GM12865 (cell line): ENCODE data around the gene MARS1.

Experiments used
- DNase-seq: peaks from one replicate; pipeline ENCODE4 v3.0.0; 2010; ENCODE audit warnings: low read depth
- H3K4me3 ChIP-seq: 2 replicates; pipeline ENCODE4 v1.5.1; 2011; ENCODE audit warnings: mild to moderate bottlenecking, low read depth, low read length, control low read depth
- CTCF ChIP-seq: IDR thresholded peaks from 2 replicates; pipeline ENCODE4 v1.5.1; 2011; ENCODE audit warnings: low read length, control low read depth, low read depth, inconsistent platforms; ENCODE audit not compliant: insufficient read depth; ENCODE audit errors: missing control alignments

The MARS1 gene

GRCh38 chr12:57467915-57468314, 20.0 kb upstream of the MARS1 start:
- no peak for DNase-seq
- TF ChIP-seq CTCF: no peak
- H3K4me3 ChIP-seq: no peak overlapping the region

DNA sequence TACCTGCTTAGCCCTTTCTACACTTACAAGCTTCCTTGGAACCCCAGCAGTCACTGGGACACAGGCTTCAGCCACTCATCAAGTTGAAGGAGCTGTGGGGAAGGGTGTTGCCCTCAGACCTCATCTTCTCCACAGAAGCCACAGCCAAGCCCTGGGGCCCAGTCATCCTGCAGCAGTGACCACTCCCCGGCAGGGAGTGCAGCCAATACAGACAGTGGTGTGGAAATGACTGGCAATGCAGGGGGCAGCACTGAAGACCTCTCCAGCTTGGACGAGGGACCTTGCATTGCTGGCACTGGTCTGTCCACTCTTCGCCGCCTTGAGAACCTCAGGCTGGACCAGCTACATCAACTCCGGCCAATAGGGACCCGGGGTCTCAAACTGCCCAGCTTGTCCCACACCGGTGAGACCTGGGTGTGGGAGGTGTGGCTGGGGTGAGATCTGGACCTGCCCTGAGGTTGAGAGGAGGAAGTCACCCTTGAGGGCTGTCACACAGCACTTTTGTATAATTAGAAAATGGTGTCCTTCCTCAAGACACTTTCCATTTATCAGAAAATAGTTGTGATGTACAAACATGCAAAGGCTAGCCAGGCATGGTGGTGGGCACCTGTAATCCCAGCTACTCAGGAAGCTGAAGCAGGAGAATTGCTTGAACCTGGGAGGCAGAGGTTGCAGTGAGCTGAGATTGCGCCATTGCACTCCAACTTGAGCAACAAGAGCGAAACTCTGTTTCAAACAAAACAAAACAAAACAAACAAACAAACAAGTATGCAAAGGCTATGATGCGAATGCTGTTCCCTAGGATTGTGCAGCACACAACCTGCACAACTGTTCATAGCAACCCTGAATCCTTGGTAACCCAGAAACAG, 18.3 kb upstream of the MARS1 start:
- DNase-seq: no peak
- no peak overlapping the region for H3K4me3 ChIP-seq
- no peak for TF ChIP-seq CTCF

DNA sequence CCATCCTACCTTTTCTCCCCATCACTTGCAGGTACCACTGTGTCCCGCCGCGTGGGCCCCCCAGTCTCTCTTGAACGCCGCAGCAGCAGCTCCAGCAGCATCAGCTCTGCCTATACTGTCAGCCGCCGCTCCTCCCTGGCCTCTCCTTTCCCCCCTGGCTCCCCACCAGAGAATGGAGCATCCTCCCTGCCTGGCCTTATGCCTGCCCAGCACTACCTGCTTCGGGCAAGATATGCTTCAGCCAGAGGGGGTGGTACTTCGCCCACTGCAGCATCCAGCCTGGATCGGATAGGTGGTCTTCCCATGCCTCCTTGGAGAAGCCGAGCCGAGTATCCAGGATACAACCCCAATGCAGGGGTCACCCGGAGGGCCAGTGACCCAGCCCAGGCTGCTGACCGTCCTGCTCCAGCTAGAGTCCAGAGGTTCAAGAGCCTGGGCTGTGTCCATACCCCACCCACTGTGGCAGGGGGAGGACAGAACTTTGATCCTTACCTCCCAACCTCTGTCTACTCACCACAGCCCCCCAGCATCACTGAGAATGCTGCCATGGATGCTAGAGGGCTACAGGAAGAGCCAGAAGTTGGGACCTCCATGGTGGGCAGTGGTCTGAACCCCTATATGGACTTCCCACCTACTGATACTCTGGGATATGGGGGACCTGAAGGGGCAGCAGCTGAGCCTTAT, 17.4 kb upstream of the MARS1 start:
- TF ChIP-seq CTCF: no peak
- DNase-seq: no peak
- no peak overlapping the region for H3K4me3 ChIP-seq

- H3K4me3 ChIP-seq: no peak overlapping the region
- DNase-seq: no peak
- TF ChIP-seq CTCF: no peak
Observed at GRCh38 chr12:57470970-57471656, 16.8 kb upstream of the MARS1 start.

DNA sequence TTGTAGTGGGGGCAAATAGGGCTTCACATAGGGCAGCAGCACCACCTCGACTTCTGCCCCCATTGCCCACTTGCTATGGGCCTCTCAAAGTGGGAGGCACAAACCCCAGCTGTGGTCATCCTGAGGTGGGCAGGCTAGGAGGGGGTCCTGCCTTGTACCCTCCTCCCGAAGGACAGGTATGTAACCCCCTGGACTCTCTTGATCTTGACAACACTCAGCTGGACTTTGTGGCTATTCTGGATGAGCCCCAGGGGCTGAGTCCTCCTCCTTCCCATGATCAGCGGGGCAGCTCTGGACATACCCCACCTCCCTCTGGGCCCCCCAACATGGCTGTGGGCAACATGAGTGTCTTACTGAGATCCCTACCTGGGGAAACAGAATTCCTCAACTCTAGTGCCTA, 16.2 kb upstream of the MARS1 start:
- H3K4me3 ChIP-seq: no peak overlapping the region
- no peak for TF ChIP-seq CTCF
- no peak for DNase-seq

DNA sequence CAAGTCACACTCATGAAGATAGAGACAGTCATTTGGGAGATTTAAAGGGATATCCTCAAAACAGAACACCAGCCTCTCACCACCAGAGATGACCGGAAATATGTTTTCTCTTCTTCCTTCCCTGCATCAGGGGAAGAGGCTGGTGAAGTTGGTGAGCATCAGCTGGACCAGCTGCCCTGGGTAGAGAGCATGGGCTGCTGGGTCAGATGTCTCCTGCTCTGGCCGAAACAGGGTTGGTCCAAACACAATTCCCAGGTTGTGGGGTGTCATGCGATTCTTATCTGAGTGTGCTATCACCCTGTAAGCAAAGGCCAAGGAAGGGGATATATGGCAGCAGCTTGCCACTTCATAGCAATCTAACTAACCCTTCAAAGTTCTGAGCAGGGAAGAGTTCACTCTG, 15.5 kb upstream of the MARS1 start:
- DNase-seq: no peak
- TF ChIP-seq CTCF: no peak
- H3K4me3 ChIP-seq: no peak overlapping the region
